CD4-positive, alpha-beta T cell (primary cell): ENCODE results near the gene AMOTL2. TPM values are rescaled to one million over a fixed set of nuclear protein-coding genes. Genes with fewer than 3 reads are reported as not detected.

Source experiments
- ATAC-seq: fragments of 200-7000 bp; cut with Tn5 transposase; one replicate; pipeline ENCODE4 v1.10.0; 2022; ENCODE audit warnings: mild to moderate bottlenecking; ENCODE audit not compliant: poor library complexity
- CTCF ChIA-PET: fragments of 350-600 bp; sonication (Branson Sonifier 250); formaldehyde crosslinking; loops from one replicate; lab custom pipeline; 2021; ENCODE audit warnings: antibody characterized with exemption, inconsistent platforms; lab: Charles Lee
- POLR2A ChIA-PET: fragments of 350-600 bp; sonication (Branson Sonifier 250); formaldehyde crosslinking; loops from one replicate; lab custom pipeline; 2021; ENCODE audit warnings: antibody characterized with exemption, inconsistent platforms; lab: Charles Lee
- DNase-seq, 14 experiments: peaks; one replicate each; pipeline ENCODE4 v3.0.0-alpha.2; 2013 to 2020; ENCODE audit warnings: mixed read lengths in 2 of 14
- H3K27ac ChIP-seq, 2 donors: one replicate each; pipeline versions ENCODE4 v1.5.1 to v1.7.0; 2013; ENCODE audit warnings: low read length in 2 of 2, low read depth in 1 of 2, mild to moderate bottlenecking in 1 of 2
- H3K27me3 ChIP-seq, 2 experiments: 1 replicate in 1 of 2; 2 replicates in 1 of 2; pipeline versions ENCODE4 v1.6.1 to v1.7.0; 2013; ENCODE audit warnings: low read length in 2 of 2, control low read depth in 1 of 2, mild to moderate bottlenecking in 1 of 2, moderate library complexity in 1 of 2; ENCODE audit not compliant: insufficient read depth in 2 of 2, control insufficient read depth in 1 of 2
- H3K36me3 ChIP-seq: one replicate; pipeline ENCODE4 v1.6.1; 2013; ENCODE audit warnings: low read length, control low read depth; ENCODE audit not compliant: insufficient read depth
- H3K4me1 ChIP-seq: one replicate; pipeline ENCODE4 v1.6.1; 2013; ENCODE audit warnings: low read length, control low read depth; ENCODE audit not compliant: insufficient read depth
- H3K4me3 ChIP-seq: one replicate; pipeline ENCODE4 v1.5.1; 2013; ENCODE audit warnings: mild to moderate bottlenecking, low read length, moderate library complexity
- H3K9me3 ChIP-seq, 2 experiments: 1 replicate in 1 of 2; 2 replicates in 1 of 2; pipeline versions ENCODE4 v1.6.1 to v1.7.0; 2013; ENCODE audit warnings: low read length in 2 of 2, mild to moderate bottlenecking in 2 of 2, control low read depth in 1 of 2, moderate library complexity in 1 of 2; ENCODE audit not compliant: control insufficient read depth in 1 of 2, insufficient read depth in 1 of 2
- H3K27ac Mint-ChIP-seq: one replicate; pipeline ENCODE4 v1.8.0; 2020; ENCODE audit warnings: mixed read lengths
- H3K27me3 Mint-ChIP-seq: one replicate; pipeline ENCODE4 v1.8.0; 2021; ENCODE audit warnings: mixed read lengths
- H3K36me3 Mint-ChIP-seq: one replicate; pipeline ENCODE4 v1.8.0; 2021; ENCODE audit warnings: low read depth, mixed read lengths
- H3K4me1 Mint-ChIP-seq: one replicate; pipeline ENCODE4 v1.8.0; 2021; ENCODE audit warnings: low read depth, mixed read lengths
- H3K4me3 Mint-ChIP-seq: one replicate; pipeline ENCODE4 v1.8.0; 2020; ENCODE audit warnings: mild to moderate bottlenecking, mixed read lengths
- H3K9me3 Mint-ChIP-seq: one replicate; pipeline ENCODE4 v1.8.0; 2020; ENCODE audit warnings: mixed read lengths
- intact Hi-C, 2 experiments: fragments of 100-400 bp; cut with DNase I in 1 of 2; cut with micrococcal nuclease in 1 of 2; formaldehyde crosslinking; loops; one replicate each; pipeline versions ENCODE4 v1.15.1 to v1.9.0; 2023 to 2025; cut with DNase I, micrococcal nuclease
- total RNA-seq, 174 experiments: library from RNA in 2 of 174; stranded (reverse) in 2 of 174; gene quantifications; one replicate each; pipeline ENCODE4 v1.2.3 and lab custom pipeline; 2021 to 2026
- TF ChIP-seq, protein P1 (sequence below): fragments of 200-600 bp; IDR thresholded peaks from one replicate; pipeline ENCODE4 v1.8.0; 2022; ENCODE audit warnings: antibody characterized with exemption, mild to moderate bottlenecking

The AMOTL2 gene
- total RNA-seq, 2 experiments from 2014 or later: not detected

DNA sequence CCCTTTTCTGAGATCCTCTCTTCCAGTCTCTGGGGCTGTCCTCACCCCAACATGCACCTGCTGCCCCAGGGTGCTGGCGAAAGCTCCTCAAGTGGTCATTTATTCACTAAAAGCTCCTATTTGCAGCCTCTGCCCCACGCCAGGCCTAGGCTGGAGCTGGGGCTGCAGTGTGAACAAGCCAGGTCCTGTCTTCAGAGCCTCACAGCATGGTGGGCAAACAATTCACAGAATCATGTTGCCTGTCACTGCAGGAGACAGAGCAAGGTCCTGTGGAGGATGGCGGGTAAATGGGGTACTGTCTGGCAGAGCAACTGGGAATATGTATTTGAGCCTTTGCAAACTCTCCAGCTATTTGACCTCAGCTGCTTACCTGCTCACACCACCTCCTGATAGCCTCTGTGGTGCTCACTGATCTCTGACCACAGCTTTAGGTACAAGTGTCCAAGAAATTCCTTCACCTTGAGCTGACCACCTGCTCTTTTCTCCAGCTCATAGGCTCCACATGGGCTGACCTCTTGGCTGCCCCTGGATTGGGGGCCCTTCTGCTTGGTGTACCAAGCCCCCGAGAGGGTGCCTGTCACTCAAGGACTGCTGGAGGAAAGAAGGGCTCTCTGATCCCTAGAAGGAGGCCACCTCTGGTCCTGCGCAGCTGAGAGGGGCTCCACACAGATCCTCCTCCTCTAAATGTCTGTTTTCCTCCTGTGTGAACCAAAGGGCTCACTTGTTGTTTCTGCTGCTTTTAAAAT lies 35.6 kb downstream of the AMOTL2 start:
- no peaks in the 10 kb centered on the region for H3K4me1 ChIP-seq
- H3K4me3 ChIP-seq: no peak overlapping the region
- H3K27me3 ChIP-seq: no peaks in the 10 kb centered on the region
- no peak overlapping the region for H3K27ac ChIP-seq
- DNase-seq (no peak), ATAC-seq (no peak)
- POLR2A ChIA-PET: interaction anchor here (1.2 kb wide), 1 partner anchor 148 kb away, joined by 3 read pairs; no protein-coding TSS in a partner anchor
- no peaks in the 10 kb centered on the region for H3K36me3 ChIP-seq
- no peak overlapping the region for H3K27ac Mint-ChIP-seq
- H3K9me3 Mint-ChIP-seq: no peaks in the 10 kb centered on the region
- no peak overlapping the region for H3K4me3 Mint-ChIP-seq
- no peaks in the 10 kb centered on the region for H3K4me1 Mint-ChIP-seq
- no peaks in the 10 kb centered on the region for H3K9me3 ChIP-seq
- CTCF ChIA-PET: no interaction called here
- intact Hi-C loops: no loop called here
- H3K27me3 Mint-ChIP-seq: no peaks in the 10 kb centered on the region
- H3K36me3 Mint-ChIP-seq: no peaks in the 10 kb centered on the region
- TF ChIP-seq, protein P1, sequence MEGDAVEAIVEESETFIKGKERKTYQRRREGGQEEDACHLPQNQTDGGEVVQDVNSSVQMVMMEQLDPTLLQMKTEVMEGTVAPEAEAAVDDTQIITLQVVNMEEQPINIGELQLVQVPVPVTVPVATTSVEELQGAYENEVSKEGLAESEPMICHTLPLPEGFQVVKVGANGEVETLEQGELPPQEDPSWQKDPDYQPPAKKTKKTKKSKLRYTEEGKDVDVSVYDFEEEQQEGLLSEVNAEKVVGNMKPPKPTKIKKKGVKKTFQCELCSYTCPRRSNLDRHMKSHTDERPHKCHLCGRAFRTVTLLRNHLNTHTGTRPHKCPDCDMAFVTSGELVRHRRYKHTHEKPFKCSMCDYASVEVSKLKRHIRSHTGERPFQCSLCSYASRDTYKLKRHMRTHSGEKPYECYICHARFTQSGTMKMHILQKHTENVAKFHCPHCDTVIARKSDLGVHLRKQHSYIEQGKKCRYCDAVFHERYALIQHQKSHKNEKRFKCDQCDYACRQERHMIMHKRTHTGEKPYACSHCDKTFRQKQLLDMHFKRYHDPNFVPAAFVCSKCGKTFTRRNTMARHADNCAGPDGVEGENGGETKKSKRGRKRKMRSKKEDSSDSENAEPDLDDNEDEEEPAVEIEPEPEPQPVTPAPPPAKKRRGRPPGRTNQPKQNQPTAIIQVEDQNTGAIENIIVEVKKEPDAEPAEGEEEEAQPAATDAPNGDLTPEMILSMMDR: no peak

DNA sequence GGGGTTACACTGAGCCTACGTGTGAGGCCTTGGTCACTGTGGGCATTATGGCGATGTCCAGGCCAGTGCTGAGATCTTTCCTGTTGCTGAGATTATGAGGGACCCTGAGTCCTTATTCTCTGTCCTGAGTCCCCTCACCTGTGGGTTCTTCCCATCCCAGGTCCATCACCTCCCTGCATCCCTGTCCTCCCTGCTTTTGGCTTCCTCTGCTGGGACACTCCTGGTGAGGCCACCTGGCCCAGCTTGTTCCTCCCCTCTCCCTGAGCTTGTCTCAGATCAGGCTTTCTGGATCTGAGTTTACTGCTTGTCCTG lies 36.1 kb downstream of the AMOTL2 start:
- no peaks in the 10 kb centered on the region for H3K9me3 Mint-ChIP-seq
- no peaks in the 10 kb centered on the region for H3K27me3 Mint-ChIP-seq
- ATAC-seq (no peak), DNase-seq (no peak)
- Histone ChIP-seq H3K9me3 (no peaks in the 10 kb centered on the region), H3K27me3 (no peaks in the 10 kb centered on the region), H3K36me3 (no peaks in the 10 kb centered on the region), H3K4me3 (no peak overlapping the region), H3K4me1 (no peaks in the 10 kb centered on the region), H3K27ac (no peak overlapping the region)
- no peak overlapping the region for H3K4me3 Mint-ChIP-seq
- no peaks in the 10 kb centered on the region for H3K36me3 Mint-ChIP-seq
- TF ChIP-seq, protein P1: no peak
- intact Hi-C loops: no loop called here
- ChIA-PET POLR2A (interaction anchor here (1.2 kb wide), 1 partner anchor 148 kb away, joined by 3 read pairs; no protein-coding TSS in a partner anchor), CTCF (no interaction called here)
- no peaks in the 10 kb centered on the region for H3K4me1 Mint-ChIP-seq
- H3K27ac Mint-ChIP-seq: no peak overlapping the region

DNA sequence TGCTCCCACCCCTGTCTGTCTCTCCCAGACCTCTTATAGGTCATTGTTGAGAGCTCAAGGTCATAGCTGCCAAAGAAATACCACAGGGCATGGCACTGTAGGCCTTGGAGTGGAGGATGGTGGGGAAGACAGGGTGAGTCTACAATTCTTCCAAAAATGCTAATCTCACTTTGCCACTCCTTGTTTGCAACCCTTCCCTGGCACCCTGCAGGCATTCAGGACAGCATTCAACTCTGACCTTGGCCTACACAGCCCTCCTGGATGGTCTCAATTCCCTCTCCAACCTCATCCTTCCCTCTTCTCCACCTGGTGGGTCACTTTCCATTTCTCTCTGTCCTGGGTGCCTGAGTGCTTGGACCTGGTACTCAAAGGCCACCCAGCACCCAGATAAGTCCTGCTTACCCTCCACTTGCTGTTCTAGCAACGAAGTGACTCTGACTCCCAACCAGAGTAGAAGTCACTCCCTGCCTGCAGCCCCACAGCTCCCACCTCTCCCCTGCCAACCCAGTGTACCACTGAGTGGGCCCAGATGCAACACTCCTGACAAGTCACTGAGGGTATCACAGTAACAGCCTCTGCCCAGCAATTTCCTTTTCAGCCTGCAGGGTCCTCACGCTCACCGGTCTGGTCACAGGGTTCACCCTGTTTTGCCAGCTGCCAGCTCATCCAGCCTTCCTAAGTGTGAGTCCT lies 36.6 kb downstream of the AMOTL2 start:
- Mint-ChIP-seq H3K27me3 (no peaks in the 10 kb centered on the region), H3K4me1 (no peaks in the 10 kb centered on the region), H3K9me3 (no peaks in the 10 kb centered on the region), H3K36me3 (no peaks in the 10 kb centered on the region), H3K4me3 (no peak overlapping the region), H3K27ac (no peak overlapping the region)
- POLR2A ChIA-PET: interaction anchor here (1.2 kb wide), 1 partner anchor 149 kb away, joined by 3 read pairs; no protein-coding TSS in a partner anchor
- H3K4me3 ChIP-seq: no peak overlapping the region
- H3K9me3 ChIP-seq: no peaks in the 10 kb centered on the region
- H3K27ac ChIP-seq: no peak overlapping the region
- DNase-seq (no peak), ATAC-seq (no peak)
- intact Hi-C loops: no loop called here
- no peaks in the 10 kb centered on the region for H3K4me1 ChIP-seq
- TF ChIP-seq, protein P1: no peak
- no peaks in the 10 kb centered on the region for H3K27me3 ChIP-seq
- no peaks in the 10 kb centered on the region for H3K36me3 ChIP-seq
- CTCF ChIA-PET: no interaction called here
